Measurements from ENCODE around the gene DOCK9. TPM values are rescaled to one million over a fixed set of nuclear protein-coding genes. Genes with fewer than 3 reads are reported as not detected.

The DOCK9 gene
- total RNA-seq, 4 donors from 2014 or later = 121 to 240 (median 200) TPM

DNA sequence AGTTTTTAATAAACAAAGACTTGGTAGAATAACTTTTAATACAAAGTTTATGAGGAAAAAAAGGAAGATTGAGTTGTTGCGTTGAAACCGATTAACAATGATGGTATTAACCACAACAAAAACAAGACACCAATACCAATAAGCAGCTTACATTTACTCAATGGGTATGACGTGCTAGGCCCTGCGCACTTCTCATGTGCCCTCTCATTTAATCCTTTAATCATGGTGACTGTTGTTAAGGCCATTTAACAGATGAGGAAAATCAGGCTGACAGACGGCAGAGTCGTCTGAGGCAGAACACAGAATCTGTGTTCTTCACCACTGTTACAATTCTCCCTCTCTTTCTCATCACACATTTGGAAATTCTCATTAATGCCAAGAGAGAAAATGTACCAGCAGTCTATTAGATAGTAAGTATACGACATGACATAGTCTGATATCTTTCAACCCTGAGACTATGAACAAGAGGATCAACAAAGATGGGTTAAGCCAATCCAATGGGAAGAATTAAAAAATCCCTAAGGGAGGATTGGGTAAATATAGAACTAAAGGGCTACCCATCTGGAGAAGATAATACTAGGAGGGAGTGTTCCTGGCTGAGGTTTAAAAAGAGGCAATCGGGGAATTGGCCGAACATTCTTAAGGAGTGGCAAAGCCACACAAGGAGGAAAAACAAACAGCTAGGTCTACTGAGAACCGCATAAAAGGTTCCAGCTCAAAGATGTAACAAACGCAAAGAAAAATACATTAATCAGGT is 54.0 kb downstream of the DOCK9 start:
- H3K4me1 ChIP-seq = peaks cover 19% of the 10 kb centered on the region
- TF ChIP-seq POLR2AphosphoS5 (IDR thresholded peaks at IDR 0.05) = no peak
- TF ChIP-seq, protein P1, sequence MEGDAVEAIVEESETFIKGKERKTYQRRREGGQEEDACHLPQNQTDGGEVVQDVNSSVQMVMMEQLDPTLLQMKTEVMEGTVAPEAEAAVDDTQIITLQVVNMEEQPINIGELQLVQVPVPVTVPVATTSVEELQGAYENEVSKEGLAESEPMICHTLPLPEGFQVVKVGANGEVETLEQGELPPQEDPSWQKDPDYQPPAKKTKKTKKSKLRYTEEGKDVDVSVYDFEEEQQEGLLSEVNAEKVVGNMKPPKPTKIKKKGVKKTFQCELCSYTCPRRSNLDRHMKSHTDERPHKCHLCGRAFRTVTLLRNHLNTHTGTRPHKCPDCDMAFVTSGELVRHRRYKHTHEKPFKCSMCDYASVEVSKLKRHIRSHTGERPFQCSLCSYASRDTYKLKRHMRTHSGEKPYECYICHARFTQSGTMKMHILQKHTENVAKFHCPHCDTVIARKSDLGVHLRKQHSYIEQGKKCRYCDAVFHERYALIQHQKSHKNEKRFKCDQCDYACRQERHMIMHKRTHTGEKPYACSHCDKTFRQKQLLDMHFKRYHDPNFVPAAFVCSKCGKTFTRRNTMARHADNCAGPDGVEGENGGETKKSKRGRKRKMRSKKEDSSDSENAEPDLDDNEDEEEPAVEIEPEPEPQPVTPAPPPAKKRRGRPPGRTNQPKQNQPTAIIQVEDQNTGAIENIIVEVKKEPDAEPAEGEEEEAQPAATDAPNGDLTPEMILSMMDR (IDR thresholded peaks at IDR 0.05) = no peak
- no peak for TF ChIP-seq POLR2A (IDR thresholded peaks at IDR 0.05)
- no peak for TF ChIP-seq EP300 (IDR thresholded peaks at IDR 0.05)
- no peaks in the 10 kb centered on the region for H3K9me3 ChIP-seq
- H3K4me3 ChIP-seq = no peak overlapping the region
- 65% methylated on average over 11 of the region's 11 CpGs for WGBS
- DNase-seq (ENCODE audit: low spot score in 2 of 2) = no peak
- H3K27me3 ChIP-seq = no peaks in the 10 kb centered on the region
- peak overlapping the region; percentile 76 for H3K27ac ChIP-seq
- peaks cover 10% of the 10 kb centered on the region for H3K36me3 ChIP-seq

DNA sequence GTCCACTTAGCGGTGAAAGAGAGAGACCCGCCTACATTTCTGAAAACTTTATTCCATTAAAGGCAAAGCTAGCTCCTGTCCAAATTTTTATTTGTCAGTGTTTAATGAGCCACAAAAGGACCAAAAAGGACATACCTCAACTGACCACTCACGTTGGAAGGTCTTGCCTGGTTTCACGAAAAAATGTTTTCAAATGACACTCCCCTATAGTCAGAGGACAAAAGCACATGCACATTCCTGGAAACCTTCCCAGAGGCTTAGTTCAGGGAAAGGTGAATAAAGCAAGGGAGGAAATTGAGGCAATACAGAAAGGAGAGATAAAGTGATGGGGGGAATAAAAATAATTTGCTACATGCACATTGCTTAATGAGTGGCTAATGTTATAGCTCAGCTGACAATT is 55.6 kb downstream of the DOCK9 start:
- DNase-seq (ENCODE audit: low spot score in 2 of 2) = no peak
- WGBS = 84% methylated on average over 4 of the region's 4 CpGs
- H3K4me3 ChIP-seq = no peak overlapping the region
- no peaks in the 10 kb centered on the region for H3K27me3 ChIP-seq
- H3K4me1 ChIP-seq = peaks cover 16% of the 10 kb centered on the region
- peaks cover 10% of the 10 kb centered on the region for H3K36me3 ChIP-seq
- H3K9me3 ChIP-seq = no peaks in the 10 kb centered on the region
- no peak overlapping the region for H3K27ac ChIP-seq
- TF ChIP-seq, protein P1 (IDR thresholded peaks at IDR 0.05) = no peak
- TF ChIP-seq POLR2AphosphoS5 (IDR thresholded peaks at IDR 0.05) (no peak), POLR2A (IDR thresholded peaks at IDR 0.05) (no peak), EP300 (IDR thresholded peaks at IDR 0.05) (no peak)

DNA sequence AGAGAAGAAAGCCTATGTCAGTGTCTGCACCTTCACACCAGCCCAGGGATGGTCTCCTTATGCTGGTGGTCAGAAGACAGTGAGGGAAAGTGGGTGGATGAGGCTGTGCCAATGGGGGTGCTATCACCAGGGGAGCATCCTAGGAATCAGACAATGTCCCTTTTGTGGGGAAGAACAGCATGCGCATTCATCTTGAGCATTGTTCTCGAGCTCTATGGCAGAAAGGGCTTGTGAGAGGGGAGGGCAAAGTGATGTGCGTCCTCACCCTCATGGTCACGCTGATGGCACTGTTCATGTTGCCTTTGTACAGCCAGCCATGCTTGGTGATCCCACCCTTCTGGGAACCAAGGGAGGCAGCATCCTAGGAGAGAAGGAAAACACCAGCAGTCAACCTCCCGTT is 56.1 kb downstream of the DOCK9 start:
- Histone ChIP-seq H3K4me1 (peaks cover 21% of the 10 kb centered on the region), H3K27me3 (no peaks in the 10 kb centered on the region), H3K36me3 (peaks cover 10% of the 10 kb centered on the region), H3K4me3 (no peak overlapping the region), H3K27ac (no peak overlapping the region), H3K9me3 (no peaks in the 10 kb centered on the region)
- no peak for DNase-seq (ENCODE audit: low spot score in 2 of 2)
- no peak for TF ChIP-seq EP300 (IDR thresholded peaks at IDR 0.05)
- TF ChIP-seq, protein P1 (IDR thresholded peaks at IDR 0.05) = no peak
- TF ChIP-seq POLR2AphosphoS5 (IDR thresholded peaks at IDR 0.05) = no peak
- no peak for TF ChIP-seq POLR2A (IDR thresholded peaks at IDR 0.05)
- 97% methylated on average over 5 of the region's 5 CpGs for WGBS

DNA sequence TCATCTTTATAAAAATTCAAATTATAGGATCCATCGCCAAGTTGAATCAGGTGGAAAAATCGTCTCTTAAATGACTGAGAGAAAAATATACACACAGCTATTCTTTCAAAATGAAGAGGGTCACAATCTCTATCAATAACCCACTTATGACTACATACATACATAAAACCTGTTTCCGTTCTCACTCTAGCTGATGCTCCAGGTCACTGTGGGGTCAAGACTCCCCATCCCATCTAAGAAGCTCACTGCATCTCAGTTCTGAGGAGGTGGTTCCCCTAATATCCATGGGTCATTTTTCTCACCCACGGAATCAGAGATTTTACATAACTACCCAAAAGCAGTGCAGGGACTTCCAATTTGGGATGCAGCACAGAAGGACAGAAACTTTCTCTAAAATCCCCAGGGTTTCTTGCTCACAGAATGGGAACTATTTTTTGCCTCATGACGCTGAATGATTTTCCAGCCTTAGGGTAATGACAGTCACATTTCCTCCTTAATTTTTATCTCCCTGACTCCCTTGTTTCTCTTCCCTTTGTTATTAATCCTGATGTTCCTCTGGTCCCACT is 56.8 kb downstream of the DOCK9 start:
- Histone ChIP-seq H3K4me3 (no peak overlapping the region), H3K9me3 (no peaks in the 10 kb centered on the region), H3K27me3 (no peaks in the 10 kb centered on the region), H3K36me3 (peaks cover 10% of the 10 kb centered on the region), H3K4me1 (peaks cover 21% of the 10 kb centered on the region), H3K27ac (no peak overlapping the region)
- DNase-seq (ENCODE audit: low spot score in 2 of 2) = no peak
- WGBS = 91% methylated on average over 5 of the region's 5 CpGs
- TF ChIP-seq EP300 (IDR thresholded peaks at IDR 0.05) = no peak
- TF ChIP-seq POLR2A (IDR thresholded peaks at IDR 0.05) = no peak
- no peak for TF ChIP-seq POLR2AphosphoS5 (IDR thresholded peaks at IDR 0.05)
- TF ChIP-seq, protein P1 (IDR thresholded peaks at IDR 0.05) = no peak

DNA sequence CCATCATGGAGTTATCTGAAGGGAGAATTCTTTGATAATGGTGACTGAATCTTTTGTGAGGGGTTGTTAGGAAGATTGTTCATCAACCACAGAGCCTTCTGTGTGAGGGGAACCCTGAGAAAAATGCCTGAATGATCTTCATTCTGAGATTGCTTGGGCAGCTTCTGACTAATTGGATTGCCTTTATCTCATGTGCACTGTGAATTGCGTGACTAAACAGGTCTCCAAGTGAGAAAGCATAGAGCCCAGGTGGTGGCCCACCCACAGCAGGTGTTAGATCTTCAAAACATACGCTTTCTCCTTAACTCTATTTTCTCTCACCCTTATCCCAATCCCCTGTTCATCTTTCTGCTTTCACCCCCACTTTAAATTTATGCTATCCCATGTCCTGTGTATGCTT is 58.3 kb downstream of the DOCK9 start:
- 98% methylated on average over 2 of the region's 2 CpGs for WGBS
- Histone ChIP-seq H3K4me1 (peaks cover 15% of the 10 kb centered on the region), H3K27ac (no peak overlapping the region), H3K27me3 (no peaks in the 10 kb centered on the region), H3K4me3 (no peak overlapping the region), H3K9me3 (no peaks in the 10 kb centered on the region), H3K36me3 (peaks cover 16% of the 10 kb centered on the region)
- TF ChIP-seq POLR2A (IDR thresholded peaks at IDR 0.05) = no peak
- TF ChIP-seq EP300 (IDR thresholded peaks at IDR 0.05) = no peak
- no peak for TF ChIP-seq POLR2AphosphoS5 (IDR thresholded peaks at IDR 0.05)
- TF ChIP-seq, protein P1 (IDR thresholded peaks at IDR 0.05) = no peak
- DNase-seq (ENCODE audit: low spot score in 2 of 2) = no peak

All from suprapubic skin (tissue), 4 donors.